Loucy (cell line): ENCODE data around the gene LOXHD1.

Source experiments
- H2AFZ ChIP-seq: fragments of 200-600 bp; sonication (generic); 2 replicates; pipeline ENCODE4 v1.6.0; 2016; ENCODE audit warnings: antibody characterized with exemption, mild to moderate bottlenecking, low read length, moderate library complexity
- H3F3A ChIP-seq: fragments of 200-600 bp; 2 replicates; pipeline ENCODE4 v1.6.0; 2016; ENCODE audit warnings: antibody characterized with exemption, low read depth, mild to moderate bottlenecking
- H3K27me3 ChIP-seq: fragments of 200-600 bp; sonication (generic); 2 replicates; pipeline ENCODE4 v1.6.1; 2014; ENCODE audit warnings: low read length, mild to moderate bottlenecking; ENCODE audit not compliant: insufficient read depth, poor library complexity, severe bottlenecking
- H3K36me3 ChIP-seq: fragments of 200-600 bp; sonication (generic); 2 replicates; pipeline ENCODE4 v1.6.1; 2016; ENCODE audit warnings: low read length; ENCODE audit not compliant: insufficient read depth
- H3K4me1 ChIP-seq: fragments of 200-600 bp; sonication (generic); 2 replicates; pipeline ENCODE4 v1.5.1; 2014; ENCODE audit warnings: low read length, mild to moderate bottlenecking; ENCODE audit not compliant: insufficient read depth, poor library complexity, severe bottlenecking
- H3K4me2 ChIP-seq: fragments of 200-600 bp; sonication (generic); 2 replicates; pipeline ENCODE4 v1.6.0; 2014; ENCODE audit warnings: antibody characterized with exemption, low read length, low read depth, mild to moderate bottlenecking; ENCODE audit not compliant: poor library complexity, severe bottlenecking
- H3K4me3 ChIP-seq: fragments of 200-600 bp; sonication (generic); 2 replicates; pipeline ENCODE4 v1.5.1; 2014; ENCODE audit warnings: low read length, mild to moderate bottlenecking, mixed read lengths; ENCODE audit not compliant: poor library complexity, severe bottlenecking
- H3K79me2 ChIP-seq: fragments of 200-600 bp; sonication (generic); 2 replicates; pipeline ENCODE4 v1.6.1; 2014; ENCODE audit warnings: low read length; ENCODE audit not compliant: insufficient read depth
- H3K9ac ChIP-seq: fragments of 200-600 bp; sonication (generic); 2 replicates; pipeline ENCODE4 v1.6.0; 2014; ENCODE audit warnings: mild to moderate bottlenecking, low read depth, low read length, moderate library complexity; ENCODE audit not compliant: poor library complexity, severe bottlenecking
- H3K9me2 ChIP-seq: fragments of 200-600 bp; sonication (generic); replicated peaks from 2 replicates; pipeline ENCODE4 v1.6.1; 2016; ENCODE audit warnings: low read depth, low read length, mixed read lengths
- H3K9me3 ChIP-seq: fragments of 200-600 bp; sonication (generic); 2 replicates; pipeline ENCODE4 v1.6.1; 2014; ENCODE audit warnings: mild to moderate bottlenecking, antibody characterized with exemption, low read length, low read depth; ENCODE audit not compliant: insufficient read depth
- H4K20me1 ChIP-seq: fragments of 200-600 bp; sonication (generic); 2 replicates; pipeline ENCODE4 v1.6.0; 2014; ENCODE audit warnings: antibody characterized with exemption, low read length, mild to moderate bottlenecking; ENCODE audit not compliant: insufficient read depth, poor library complexity, severe bottlenecking
- EZH2phosphoT487 ChIP-seq: fragments of 200-600 bp; IDR thresholded peaks from 2 replicates; pipeline ENCODE4 v1.6.1; 2018; ENCODE audit warnings: antibody characterized with exemption, mild to moderate bottlenecking, moderate library complexity, borderline replicate concordance
- TF ChIP-seq, protein P1 (sequence below): fragments of 200-600 bp; sonication (generic); conservative IDR thresholded peaks from 2 replicates; pipeline ENCODE4 v1.5.1; 2014; ENCODE audit warnings: mild to moderate bottlenecking, antibody characterized with exemption, low read length

The LOXHD1 gene

DNA sequence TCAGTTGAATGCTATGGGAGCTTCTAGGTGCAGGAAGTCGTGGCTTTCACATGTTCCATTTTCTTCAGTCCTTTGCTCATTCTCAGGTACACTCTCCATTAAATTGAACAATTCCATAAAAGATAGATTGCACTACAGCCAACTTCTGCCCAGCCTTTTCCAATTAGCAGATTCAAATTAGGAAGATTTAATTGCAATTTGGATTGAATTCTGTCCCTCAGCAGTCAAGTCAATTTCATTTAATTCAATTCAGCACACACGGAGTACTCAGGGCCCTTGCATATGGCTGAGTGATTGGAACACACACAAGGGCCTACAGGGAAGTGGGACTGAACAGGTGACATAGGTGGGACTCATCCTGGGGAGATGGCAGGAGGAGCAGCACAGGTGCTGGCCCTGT lies 220.4 kb downstream of the LOXHD1 start:
- no peak overlapping the region for H3K4me2 ChIP-seq
- no peaks in the 10 kb centered on the region for H4K20me1 ChIP-seq
- TF ChIP-seq, protein P1, sequence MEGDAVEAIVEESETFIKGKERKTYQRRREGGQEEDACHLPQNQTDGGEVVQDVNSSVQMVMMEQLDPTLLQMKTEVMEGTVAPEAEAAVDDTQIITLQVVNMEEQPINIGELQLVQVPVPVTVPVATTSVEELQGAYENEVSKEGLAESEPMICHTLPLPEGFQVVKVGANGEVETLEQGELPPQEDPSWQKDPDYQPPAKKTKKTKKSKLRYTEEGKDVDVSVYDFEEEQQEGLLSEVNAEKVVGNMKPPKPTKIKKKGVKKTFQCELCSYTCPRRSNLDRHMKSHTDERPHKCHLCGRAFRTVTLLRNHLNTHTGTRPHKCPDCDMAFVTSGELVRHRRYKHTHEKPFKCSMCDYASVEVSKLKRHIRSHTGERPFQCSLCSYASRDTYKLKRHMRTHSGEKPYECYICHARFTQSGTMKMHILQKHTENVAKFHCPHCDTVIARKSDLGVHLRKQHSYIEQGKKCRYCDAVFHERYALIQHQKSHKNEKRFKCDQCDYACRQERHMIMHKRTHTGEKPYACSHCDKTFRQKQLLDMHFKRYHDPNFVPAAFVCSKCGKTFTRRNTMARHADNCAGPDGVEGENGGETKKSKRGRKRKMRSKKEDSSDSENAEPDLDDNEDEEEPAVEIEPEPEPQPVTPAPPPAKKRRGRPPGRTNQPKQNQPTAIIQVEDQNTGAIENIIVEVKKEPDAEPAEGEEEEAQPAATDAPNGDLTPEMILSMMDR, result no peak
- no peak for TF ChIP-seq EZH2phosphoT487
- H2AFZ ChIP-seq, result no peak overlapping the region
- no peaks in the 10 kb centered on the region for H3K9me2 ChIP-seq
- no peaks in the 10 kb centered on the region for H3K4me1 ChIP-seq
- H3K9ac ChIP-seq, result no peak overlapping the region
- no peaks in the 10 kb centered on the region for H3K9me3 ChIP-seq
- H3K79me2 ChIP-seq, result no peaks in the 10 kb centered on the region
- H3K4me3 ChIP-seq, result no peak overlapping the region
- H3K36me3 ChIP-seq, result no peaks in the 10 kb centered on the region
- no peaks in the 10 kb centered on the region for H3K27me3 ChIP-seq
- no peaks in the 10 kb centered on the region for H3F3A ChIP-seq

DNA sequence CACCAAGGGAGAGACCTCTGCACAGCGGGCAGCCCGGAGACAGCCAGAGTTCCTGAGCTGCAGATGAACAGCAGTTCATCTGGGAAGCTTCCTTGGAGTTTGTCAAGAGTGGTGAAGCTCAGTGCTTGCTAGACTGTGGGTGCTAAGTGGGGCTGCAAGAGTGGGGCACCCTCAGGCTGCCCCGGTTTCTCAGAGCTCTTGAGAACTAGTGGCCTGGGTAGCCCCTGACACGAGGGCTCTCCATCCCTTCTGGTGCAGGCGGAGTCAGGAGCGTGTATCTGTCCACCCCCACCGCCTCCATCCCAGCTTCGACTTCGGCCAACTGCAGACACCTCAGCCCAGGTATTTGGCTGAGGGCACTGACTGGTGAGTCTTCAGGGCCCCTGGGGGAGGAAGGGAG lies 222.0 kb downstream of the LOXHD1 start:
- Histone ChIP-seq H3K36me3 (no peaks in the 10 kb centered on the region), H3K4me3 (no peak overlapping the region), H3K79me2 (no peaks in the 10 kb centered on the region), H4K20me1 (no peaks in the 10 kb centered on the region), H3K9me2 (no peaks in the 10 kb centered on the region), H3K9me3 (no peaks in the 10 kb centered on the region), H2AFZ (no peak overlapping the region), H3K4me1 (no peaks in the 10 kb centered on the region), H3K27me3 (no peaks in the 10 kb centered on the region), H3K9ac (no peak overlapping the region), H3F3A (no peaks in the 10 kb centered on the region), H3K4me2 (no peak overlapping the region)
- no peak for TF ChIP-seq EZH2phosphoT487
- TF ChIP-seq, protein P1, result no peak

DNA sequence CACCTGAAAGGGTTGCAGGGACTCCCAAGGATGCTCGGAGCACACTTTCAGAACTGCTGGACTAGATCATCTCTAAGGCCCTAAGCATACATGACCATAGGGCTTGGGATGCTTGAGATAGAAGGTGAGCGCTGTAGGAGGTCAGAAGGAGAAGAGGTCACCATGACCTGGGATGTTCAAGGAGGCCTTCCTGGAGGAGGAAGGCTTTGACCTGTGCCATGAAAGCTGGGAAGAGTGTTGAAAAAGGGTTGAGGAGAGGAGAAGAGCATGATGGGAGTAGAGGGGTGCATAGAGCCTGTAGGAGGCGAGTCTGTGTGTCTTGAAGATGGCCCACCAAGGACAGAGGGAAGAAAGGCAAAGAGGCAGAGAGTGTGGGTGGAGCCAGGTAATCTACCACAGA lies 222.4 kb downstream of the LOXHD1 start:
- no peaks in the 10 kb centered on the region for H3F3A ChIP-seq
- no peak overlapping the region for H3K4me3 ChIP-seq
- no peaks in the 10 kb centered on the region for H4K20me1 ChIP-seq
- H3K9me3 ChIP-seq, result no peaks in the 10 kb centered on the region
- no peak overlapping the region for H2AFZ ChIP-seq
- TF ChIP-seq EZH2phosphoT487, result no peak
- TF ChIP-seq, protein P1, result no peak
- no peaks in the 10 kb centered on the region for H3K27me3 ChIP-seq
- no peaks in the 10 kb centered on the region for H3K4me1 ChIP-seq
- H3K79me2 ChIP-seq, result no peaks in the 10 kb centered on the region
- H3K9me2 ChIP-seq, result no peaks in the 10 kb centered on the region
- H3K4me2 ChIP-seq, result no peak overlapping the region
- no peaks in the 10 kb centered on the region for H3K36me3 ChIP-seq
- no peak overlapping the region for H3K9ac ChIP-seq
